Neural progenitor cell (in vitro differentiated cells): ENCODE measurements around the gene WTAP. TPM values are rescaled to one million over a fixed set of nuclear protein-coding genes. Genes with fewer than 3 reads are reported as not detected.
A peak's percentile ranks its signal among the peaks of the same experiment; 100 is the strongest.

Experiments
- DNase-seq: peaks from one replicate; pipeline ENCODE4 v3.0.0-alpha.2; 2016; ENCODE audit warnings: low spot score
- H2AFZ ChIP-seq: fragments of 200-600 bp; sonication (generic); replicated peaks from 2 replicates; pipeline ENCODE4 v1.6.1; 2016; ENCODE audit warnings: antibody characterized with exemption
- H3F3A ChIP-seq: fragments of 200-600 bp; sonication (generic); 2 replicates; pipeline ENCODE4 v1.6.1; 2016; ENCODE audit warnings: antibody characterized with exemption, low read depth
- H3K27ac ChIP-seq: fragments of 200-600 bp; sonication (generic); 2 replicates; pipeline ENCODE4 v1.5.1; 2016; ENCODE audit warnings: mild to moderate bottlenecking
- H3K27me3 ChIP-seq: fragments of 200-600 bp; sonication (generic); 2 replicates; pipeline ENCODE4 v1.6.1; 2016; ENCODE audit warnings: mild to moderate bottlenecking, moderate library complexity
- H3K36me3 ChIP-seq: fragments of 200-600 bp; sonication (generic); 2 replicates; pipeline ENCODE4 v1.5.1; 2016
- H3K4me1 ChIP-seq: fragments of 200-600 bp; sonication (generic); 2 replicates; pipeline ENCODE4 v1.6.1; 2016; ENCODE audit warnings: mixed run types
- H3K4me2 ChIP-seq: fragments of 200-600 bp; sonication (generic); 2 replicates; pipeline ENCODE4 v1.6.1; 2016
- H3K4me3 ChIP-seq: fragments of 200-600 bp; sonication (generic); 2 replicates; pipeline ENCODE4 v1.5.1; 2016
- H3K79me2 ChIP-seq: fragments of 200-600 bp; sonication (generic); 2 replicates; pipeline ENCODE4 v1.6.1; 2016; ENCODE audit warnings: low read depth
- H3K9ac ChIP-seq: fragments of 200-600 bp; sonication (generic); 2 replicates; pipeline ENCODE4 v1.6.1; 2016
- H3K9me3 ChIP-seq: fragments of 200-600 bp; sonication (generic); 2 replicates; pipeline ENCODE4 v1.5.1; 2016; ENCODE audit warnings: low read depth
- H4K20me1 ChIP-seq: fragments of 200-600 bp; sonication (generic); 2 replicates; pipeline ENCODE4 v1.6.1; 2016; ENCODE audit warnings: low read depth
- H3K27ac Mint-ChIP-seq: 3 replicates; pipeline ENCODE4 v1.8.0; 2021; ENCODE audit warnings: mixed read lengths
- H3K27me3 Mint-ChIP-seq: 2 replicates; pipeline ENCODE4 v1.8.0; 2022; ENCODE audit warnings: low read depth, mild to moderate bottlenecking, inconsistent platforms, moderate library complexity, mixed read lengths; ENCODE audit not compliant: insufficient read depth
- H3K36me3 Mint-ChIP-seq: 3 replicates; pipeline ENCODE4 v1.8.0; 2021; ENCODE audit warnings: mixed read lengths
- H3K4me1 Mint-ChIP-seq: 3 replicates; pipeline ENCODE4 v1.8.0; 2021; ENCODE audit warnings: mixed read lengths
- H3K4me3 Mint-ChIP-seq: 3 replicates; pipeline ENCODE4 v1.8.0; 2021; ENCODE audit warnings: mild to moderate bottlenecking, moderate library complexity, mixed read lengths
- H3K9me3 Mint-ChIP-seq: 3 replicates; pipeline ENCODE4 v1.8.0; 2020; ENCODE audit warnings: mixed read lengths
- CTCF ChIP-seq: fragments of 200-600 bp; sonication (generic); IDR thresholded peaks from 2 replicates; pipeline ENCODE4 v1.5.1; 2017; ENCODE audit warnings: antibody characterized with exemption, mild to moderate bottlenecking
- EZH2 ChIP-seq: fragments of 200-600 bp; sonication (generic); IDR thresholded peaks from 2 replicates; pipeline ENCODE4 v1.6.1; 2017; ENCODE audit warnings: antibody characterized with exemption, mild to moderate bottlenecking, moderate library complexity
- EZH2phosphoT487 ChIP-seq: fragments of 200-600 bp; sonication (generic); IDR thresholded peaks from 2 replicates; pipeline ENCODE4 v1.6.1; 2017; ENCODE audit warnings: antibody characterized with exemption
- total RNA-seq: library from RNA; depleted of rRNA; stranded (reverse); fragments of >200 nt; gene quantifications from 2 replicates; pipeline ENCODE4 v1.2.3, GENCODE V29; 2015; ENCODE audit warnings: low replicate concordance

WTAP gene
- total RNA-seq, 1 donor from 2014 or later, result 159 TPM

GRCh38 chr6:159692303-159693127, 34.8 kb upstream of the WTAP start:
- peaks cover 6% of the 10 kb centered on the region for H3K36me3 ChIP-seq
- peak overlapping the region; percentile 56 for H3K9ac ChIP-seq
- H4K20me1 ChIP-seq, result peaks cover 12% of the 10 kb centered on the region
- H3K4me3 ChIP-seq, result peak overlapping the region; percentile 86
- peaks cover 15% of the 10 kb centered on the region for H3F3A ChIP-seq
- H3K4me1 Mint-ChIP-seq, result peaks cover 30% of the 10 kb centered on the region
- no peaks in the 10 kb centered on the region for H3K9me3 Mint-ChIP-seq
- no peaks in the 10 kb centered on the region for H3K27me3 ChIP-seq
- peaks cover 15% of the 10 kb centered on the region for H3K36me3 Mint-ChIP-seq
- peak overlapping the region; percentile 23 for H2AFZ ChIP-seq
- TF ChIP-seq EZH2phosphoT487, result no peak
- TF ChIP-seq EZH2, result no peak
- no peak for TF ChIP-seq CTCF
- peak overlapping the region; percentile 88 for H3K27ac Mint-ChIP-seq
- peaks cover 9% of the 10 kb centered on the region for H3K4me1 ChIP-seq
- H3K4me2 ChIP-seq, result peak overlapping the region; percentile 88
- no peaks in the 10 kb centered on the region for H3K9me3 ChIP-seq
- no peak overlapping the region for H3K27ac ChIP-seq
- H3K27me3 Mint-ChIP-seq, result peaks cover 2% of the 10 kb centered on the region
- peaks cover 42% of the 10 kb centered on the region for H3K79me2 ChIP-seq
- DNase-seq, result peak; percentile 71
- H3K4me3 Mint-ChIP-seq, result peak overlapping the region; percentile 92

- Histone ChIP-seq H3K4me3 (peak within 1 kb of the TSS; percentile 86), H3K9me3 (no peaks in the 10 kb centered on the region), H3K9ac (peak within 1 kb of the TSS; percentile 74), H3F3A (peaks cover 15% of the 10 kb centered on the region), H2AFZ (peak within 1 kb of the TSS; percentile 83), H3K79me2 (peaks cover 36% of the 10 kb centered on the region), H3K36me3 (peaks cover 6% of the 10 kb centered on the region), H3K4me1 (peaks cover 9% of the 10 kb centered on the region), H4K20me1 (peaks cover 12% of the 10 kb centered on the region), H3K4me2 (peak within 1 kb of the TSS; percentile 88), H3K27me3 (no peaks in the 10 kb centered on the region), H3K27ac (peak within 1 kb of the TSS; percentile 92)
- DNase-seq, result peak; percentile 93
- TF ChIP-seq CTCF (no peak), EZH2 (no peak), EZH2phosphoT487 (no peak)
- peaks cover 11% of the 10 kb centered on the region for H3K36me3 Mint-ChIP-seq
- peak within 1 kb of the TSS; percentile 92 for H3K4me3 Mint-ChIP-seq
- H3K27ac Mint-ChIP-seq, result peak within 1 kb of the TSS; percentile 97
- H3K27me3 Mint-ChIP-seq, result peaks cover 2% of the 10 kb centered on the region
- H3K4me1 Mint-ChIP-seq, result peaks cover 30% of the 10 kb centered on the region
- H3K9me3 Mint-ChIP-seq, result no peaks in the 10 kb centered on the region
These were observed 34.0 kb upstream of the WTAP start, which contains the start of gene SOD2 for GRCh38 chr6:159693128-159693893. Gene SOD2, minus strand, starts transcription at chr6:159693241. Its CDS starts 74 bp downstream, at chr6:159693167.

GRCh38 chr6:159693894-159694545, 33.3 kb upstream of the WTAP start:
- Histone ChIP-seq H3K4me2 (peak overlapping the region; percentile 88), H3K4me3 (peak overlapping the region; percentile 86), H3K9ac (no peak overlapping the region), H3K36me3 (peaks cover 6% of the 10 kb centered on the region), H3F3A (peaks cover 15% of the 10 kb centered on the region), H3K27ac (no peak overlapping the region), H4K20me1 (peaks cover 12% of the 10 kb centered on the region), H3K4me1 (peaks cover 9% of the 10 kb centered on the region), H3K79me2 (peaks cover 34% of the 10 kb centered on the region), H2AFZ (peak overlapping the region; percentile 83), H3K27me3 (no peaks in the 10 kb centered on the region), H3K9me3 (no peaks in the 10 kb centered on the region)
- DNase-seq, result no peak
- Mint-ChIP-seq H3K9me3 (no peaks in the 10 kb centered on the region), H3K27ac (peak overlapping the region; percentile 97), H3K36me3 (peaks cover 7% of the 10 kb centered on the region), H3K4me3 (peak overlapping the region; percentile 91), H3K4me1 (peaks cover 30% of the 10 kb centered on the region), H3K27me3 (peaks cover 2% of the 10 kb centered on the region)
- TF ChIP-seq EZH2 (no peak), EZH2phosphoT487 (no peak), CTCF (no peak)
